ENCODE data around the gene ELAVL2. TPM values are rescaled to one million over a fixed set of nuclear protein-coding genes. Genes with fewer than 3 reads are reported as not detected.

ELAVL2 gene
- total RNA-seq (1 to 10 TPM in 1 of 2 donors, not detected in 1; 1.7 TPM), polyA plus RNA-seq (under 1 TPM in 1 of 2 donors, not detected in 1; 0.02 TPM)
- long read RNA-seq, donor 1 = 0 reads
- long read RNA-seq, donor 2 = 0 reads
- long read RNA-seq, donor 3 = 0 reads
- long read RNA-seq, donor 4 = 0 reads
- long read RNA-seq, donor 5 = 0 reads

- Histone ChIP-seq H3K4me3 (no peak within 1 kb of the TSS), H3K9me3 (ENCODE audit: control insufficient read depth in 4 of 4, insufficient read depth in 3 of 4, low read length in 3 of 4) (peaks cover 0 to 20% (median 0%) of the 10 kb centered on the region in 4 donors), H3K9ac (ENCODE audit: insufficient read depth in 1 of 2, low read length in 2 of 2) (no peak within 1 kb of the TSS), H3K36me3 (ENCODE audit: control insufficient read depth in 4 of 4, insufficient read depth in 4 of 4, low read length in 4 of 4) (no peaks in the 10 kb centered on the region), H3K27ac (ENCODE audit: low read depth in 1 of 2, low read length in 1 of 2) (no peak within 1 kb of the TSS), H3K27me3 (ENCODE audit: control insufficient read depth in 3 of 3, insufficient read depth in 3 of 3, low read length in 2 of 3) (peaks cover 24 to 71% (median 56%) of the 10 kb centered on the region in 3 donors), H3K4me1 (ENCODE audit: control insufficient read depth in 5 of 5, insufficient read depth in 5 of 5, low read length in 5 of 5) (peaks cover 2 to 28% (median 7%) of the 10 kb centered on the region in 5 donors)
- TF ChIP-seq CTCF (IDR thresholded peaks at IDR 0.05; ENCODE audit: control extremely low read depth, extremely low read depth) = no peak
- ATAC-seq (ENCODE audit: insufficient read depth, low FRiP score) = peak; percentile 84
- DNase-seq = peak; percentile 94 to 96 (median 96)
- 1 to 4% methylated on average over 30 of the region's 30 CpGs for WGBS, 2 donors
Measured at GRCh38 chr9:23826120-23826629, at the start of gene ELAVL2. Gene ELAVL2, minus strand, starts transcription at chr9:23826240. Its CDS starts 64,006 bp downstream, at chr9:23762234.

GRCh38 chr9:23858234-23858633, 32.2 kb upstream of the ELAVL2 start:
- no peak for DNase-seq
- no peak overlapping the region for H3K4me3 ChIP-seq
- no peak overlapping the region for H3K27ac ChIP-seq (ENCODE audit: low read depth in 1 of 2, low read length in 1 of 2)
- TF ChIP-seq CTCF (IDR thresholded peaks at IDR 0.05; ENCODE audit: control extremely low read depth, extremely low read depth) = no peak
- WGBS, 2 donors = 69 to 73% methylated on average over 3 of the region's 3 CpGs
- no peak overlapping the region for H3K9ac ChIP-seq (ENCODE audit: insufficient read depth in 1 of 2, low read length in 2 of 2)
- no peak for ATAC-seq (ENCODE audit: insufficient read depth, low FRiP score)
- H3K4me1 ChIP-seq (ENCODE audit: control insufficient read depth in 5 of 5, insufficient read depth in 5 of 5, low read length in 5 of 5) = no peaks in the 10 kb centered on the region
- H3K36me3 ChIP-seq (ENCODE audit: control insufficient read depth in 4 of 4, insufficient read depth in 4 of 4, low read length in 4 of 4) = no peaks in the 10 kb centered on the region
- H3K27me3 ChIP-seq (ENCODE audit: control insufficient read depth in 3 of 3, insufficient read depth in 3 of 3, low read length in 2 of 3) = peaks cover 0 to 2% (median 0%) of the 10 kb centered on the region in 3 donors
- H3K9me3 ChIP-seq (ENCODE audit: control insufficient read depth in 4 of 4, insufficient read depth in 3 of 4, low read length in 3 of 4) = no peaks in the 10 kb centered on the region

GRCh38 chr9:23855873-23856604, 30.0 kb upstream of the ELAVL2 start:
- no peak overlapping the region for H3K9ac ChIP-seq (ENCODE audit: insufficient read depth in 1 of 2, low read length in 2 of 2)
- H3K4me1 ChIP-seq (ENCODE audit: control insufficient read depth in 5 of 5, insufficient read depth in 5 of 5, low read length in 5 of 5) = peaks cover 0 to 3% (median 0%) of the 10 kb centered on the region in 5 donors
- H3K27me3 ChIP-seq (ENCODE audit: control insufficient read depth in 3 of 3, insufficient read depth in 3 of 3, low read length in 2 of 3) = peaks cover 0 to 15% (median 7%) of the 10 kb centered on the region in 3 donors
- DNase-seq = no peak
- ATAC-seq (ENCODE audit: insufficient read depth, low FRiP score) = no peak
- H3K36me3 ChIP-seq (ENCODE audit: control insufficient read depth in 4 of 4, insufficient read depth in 4 of 4, low read length in 4 of 4) = no peaks in the 10 kb centered on the region
- no peak overlapping the region for H3K27ac ChIP-seq (ENCODE audit: low read depth in 1 of 2, low read length in 1 of 2)
- no peak for TF ChIP-seq CTCF (IDR thresholded peaks at IDR 0.05; ENCODE audit: control extremely low read depth, extremely low read depth)
- 72 to 75% methylated on average over 5 of the region's 5 CpGs for WGBS, 2 donors
- H3K4me3 ChIP-seq = no peak overlapping the region
- peaks cover 0 to 2% (median 0%) of the 10 kb centered on the region in 4 donors for H3K9me3 ChIP-seq (ENCODE audit: control insufficient read depth in 4 of 4, insufficient read depth in 3 of 4, low read length in 3 of 4)
